HepG2 (cell line): ENCODE data around the gene MYO7A. TPM values are rescaled to one million over a fixed set of nuclear protein-coding genes. Genes with fewer than 3 reads are reported as not detected.

ENCODE experiments used
- ATAC-seq: fragments of 200-7000 bp; cut with Tn5 transposase; 3 replicates; pipeline ENCODE4 v1.9.1; 2020; ENCODE audit warnings: mild to moderate bottlenecking, moderate library complexity
- BruUV-seq: library from RNA; stranded (reverse); fragments of 400-500 nt; replicated peaks from 2 replicates; lab custom pipeline; 2021; lab: Mats Ljungman, UMichigan
- CTCF ChIA-PET: fragments of 300-600 bp; formaldehyde crosslinking; extraction: SDS; loops from one replicate; lab custom pipeline; 2021; ENCODE audit warnings: low total read pairs, inconsistent platforms, low intra/inter-chr PET ratio; lab: Yijun Ruan, JAX
- POLR2A ChIA-PET: fragments of 350-600 bp; sonication (Branson Sonifier 250); formaldehyde crosslinking; loops from one replicate; lab custom pipeline; 2020; ENCODE audit warnings: antibody characterized with exemption, inconsistent platforms; lab: Yijun Ruan, JAX
- DNase-seq: peaks from one replicate; pipeline ENCODE4 v3.0.0-alpha.2; 2015; ENCODE audit warnings: low spot score
- FAIRE-seq: peaks from 3 replicates; lab custom pipeline; 2011; peaks lifted over from hg19 to GRCh38; lab: Jason Lieb, UNC
- H2AFZ ChIP-seq: one replicate; pipeline ENCODE4 v1.6.1; 2011; ENCODE audit warnings: low read length, inconsistent platforms
- H3K27ac ChIP-seq: fragments of 300-600 bp; 3 replicates; pipeline ENCODE4 v1.8.0; 2011; ENCODE audit warnings: mixed run types, mild to moderate bottlenecking, mixed read lengths, low read length, inconsistent platforms; ENCODE audit not compliant: insufficient read depth; ENCODE audit errors: extremely low read length
- H3K27me3 ChIP-seq, 2 experiments: fragments of 200-600 bp in 1 of 2; 2 replicates in 1 of 2; 3 replicates in 1 of 2; pipeline versions ENCODE4 v1.6.0 to v1.8.0; 2011; ENCODE audit warnings: low read length in 2 of 2, mild to moderate bottlenecking in 2 of 2, moderate library complexity in 2 of 2, inconsistent platforms in 1 of 2; ENCODE audit not compliant: insufficient read depth in 2 of 2, control insufficient read depth in 1 of 2
- H3K36me3 ChIP-seq, 2 experiments: fragments of 200-600 bp in 1 of 2; replicated peaks in 1 of 2; 2 replicates in 1 of 2; 3 replicates in 1 of 2; pipeline versions ENCODE4 v1.5.1 to v1.8.0; 2011; ENCODE audit warnings: low read length in 2 of 2, inconsistent platforms in 1 of 2; ENCODE audit not compliant: insufficient read depth in 2 of 2, control insufficient read depth in 1 of 2
- H3K4me1 ChIP-seq: 2 replicates; pipeline ENCODE4 v1.5.1; 2012; ENCODE audit warnings: low read length, inconsistent platforms; ENCODE audit not compliant: insufficient read depth
- H3K4me2 ChIP-seq: 2 replicates; pipeline ENCODE4 v1.6.0; 2011; ENCODE audit warnings: low read depth, low read length, inconsistent platforms
- H3K4me3 ChIP-seq, 3 experiments: fragments of 200-600 bp in 1 of 3; sonication (generic), shearing (Covaris generic) in 1 of 3; replicated peaks in 1 of 3; 2 replicates each; pipeline ENCODE4 v1.5.1; 2011 to 2016; ENCODE audit warnings: low read length in 3 of 3, inconsistent platforms in 2 of 3, low read depth in 2 of 3, mild to moderate bottlenecking in 2 of 3, control low read depth in 1 of 3, mixed read lengths in 1 of 3; ENCODE audit not compliant: insufficient read depth in 1 of 3
- H3K79me2 ChIP-seq: one replicate; pipeline ENCODE4 v1.6.1; 2011; ENCODE audit warnings: low read length, inconsistent platforms; ENCODE audit not compliant: insufficient read depth
- H3K9ac ChIP-seq: 2 replicates; pipeline ENCODE4 v1.6.0; 2011; ENCODE audit warnings: mild to moderate bottlenecking, low read depth, low read length, inconsistent platforms; ENCODE audit not compliant: insufficient read depth
- H3K9me3 ChIP-seq: 2 replicates; pipeline ENCODE4 v1.5.1; 2012; ENCODE audit warnings: mild to moderate bottlenecking, low read length
- H4K20me1 ChIP-seq: 2 replicates; pipeline ENCODE4 v1.6.0; 2011; ENCODE audit warnings: inconsistent platforms, mild to moderate bottlenecking, low read length, moderate library complexity; ENCODE audit not compliant: insufficient read depth
- ARNT2 ChIP-seq: sonication (generic); formaldehyde crosslinking; IDR thresholded peaks from 2 replicates; pipeline ENCODE4 v1.8.0; 2022; ENCODE audit warnings: mild to moderate bottlenecking, low read depth, missing genetic modification reagents, moderate library complexity
- ZFP37 ChIP-seq: sonication (generic); formaldehyde crosslinking; IDR thresholded peaks from 2 replicates; pipeline ENCODE4 v1.4.0; 2020; ENCODE audit warnings: missing genetic modification reagents, borderline replicate concordance
- ZNF30 ChIP-seq: sonication (generic); formaldehyde crosslinking; IDR thresholded peaks from 2 replicates; pipeline ENCODE4 v1.5.0; 2020; ENCODE audit warnings: mild to moderate bottlenecking, missing genetic modification reagents
- ZNF569 ChIP-seq: sonication (generic); formaldehyde crosslinking; IDR thresholded peaks from 2 replicates; pipeline ENCODE4 v1.5.0; 2020; ENCODE audit warnings: mild to moderate bottlenecking, missing genetic modification reagents, moderate library complexity, borderline replicate concordance
- ZNF619 ChIP-seq: sonication (generic); formaldehyde crosslinking; IDR thresholded peaks from 2 replicates; pipeline ENCODE4 v1.4.0; 2020; ENCODE audit warnings: mild to moderate bottlenecking, missing genetic modification reagents
- WGBS: methylation state at CpG from one replicate; pipeline ENCODE4 v1.1.6; 2017; ENCODE audit warnings: low lambda C conversion rate; 5-methylcytosine and 5-hydroxymethylcytosine counted together
- in situ Hi-C: cut with HindIII; loops from 2 replicates; pipeline ENCODE4 v1.10.0; 2017; ENCODE audit warnings: low pct_unique_long_range_greater_than_20kb; ENCODE audit not compliant: extremely low pct_ligation_motif_present
- intact Hi-C: fragments of 100-400 bp; cut with micrococcal nuclease; formaldehyde crosslinking; loops from one replicate; pipeline ENCODE4 v1.10.0; 2022; ENCODE audit not compliant: unreplicated experiment
- polyA plus RNA-seq, 8 experiments: library from polyadenylated mRNA; depleted of rRNA in 3 of 8; stranded (reverse) in 7 of 8; unstranded in 1 of 8; fragments of >200 nt; fragmentation: Illumina TruSeq in 4 of 8; extraction: Trizol in 4 of 8; gene quantifications; 2 replicates each; pipeline versions ENCODE4 v1.2.1 to v1.2.3, GENCODE V29; 2011 to 2016; ENCODE audit warnings: low read depth in 4 of 8, missing spikeins in 1 of 8, mixed read lengths in 1 of 8; ENCODE audit not compliant: insufficient read depth in 1 of 8
- total RNA-seq, 5 experiments: library from RNA; depleted of rRNA; stranded (reverse); fragments of >200 nt; fragmentation: Illumina TruSeq; extraction: Trizol; gene quantifications; 2 replicates each; pipeline ENCODE4 v1.2.3, GENCODE V29; 2016; ENCODE audit warnings: low read depth in 1 of 5
- TF ChIP-seq, protein P1 (sequence below): sonication (generic); formaldehyde crosslinking; IDR thresholded peaks from 2 replicates; pipeline ENCODE4 v1.4.0; 2020; ENCODE audit warnings: mild to moderate bottlenecking, low read depth, missing genetic modification reagents
- TF ChIP-seq, protein P2 (sequence below): IDR thresholded peaks from 2 replicates; pipeline ENCODE4 v1.6.1; 2016; ENCODE audit warnings: missing compliant biosample characterization, missing genetic modification reagents, borderline replicate concordance
- TF ChIP-seq, protein P3 (sequence below), 2 experiments: fragments of 450-650 bp in 1 of 2; sonication (generic) in 1 of 2; formaldehyde crosslinking in 1 of 2; IDR thresholded peaks; 2 replicates each; pipeline versions ENCODE4 v1.6.1 to v1.8.0; 2016 to 2022; ENCODE audit warnings: antibody characterized with exemption in 1 of 2, mild to moderate bottlenecking in 1 of 2, missing genetic modification reagents in 1 of 2

MYO7A gene
- total and polyA plus RNA-seq, 2 of the 13 experiments (the other 11 are each of a cell fraction or from before 2014, with no cell fraction given), result 7.5 to 10.0 TPM

DNA sequence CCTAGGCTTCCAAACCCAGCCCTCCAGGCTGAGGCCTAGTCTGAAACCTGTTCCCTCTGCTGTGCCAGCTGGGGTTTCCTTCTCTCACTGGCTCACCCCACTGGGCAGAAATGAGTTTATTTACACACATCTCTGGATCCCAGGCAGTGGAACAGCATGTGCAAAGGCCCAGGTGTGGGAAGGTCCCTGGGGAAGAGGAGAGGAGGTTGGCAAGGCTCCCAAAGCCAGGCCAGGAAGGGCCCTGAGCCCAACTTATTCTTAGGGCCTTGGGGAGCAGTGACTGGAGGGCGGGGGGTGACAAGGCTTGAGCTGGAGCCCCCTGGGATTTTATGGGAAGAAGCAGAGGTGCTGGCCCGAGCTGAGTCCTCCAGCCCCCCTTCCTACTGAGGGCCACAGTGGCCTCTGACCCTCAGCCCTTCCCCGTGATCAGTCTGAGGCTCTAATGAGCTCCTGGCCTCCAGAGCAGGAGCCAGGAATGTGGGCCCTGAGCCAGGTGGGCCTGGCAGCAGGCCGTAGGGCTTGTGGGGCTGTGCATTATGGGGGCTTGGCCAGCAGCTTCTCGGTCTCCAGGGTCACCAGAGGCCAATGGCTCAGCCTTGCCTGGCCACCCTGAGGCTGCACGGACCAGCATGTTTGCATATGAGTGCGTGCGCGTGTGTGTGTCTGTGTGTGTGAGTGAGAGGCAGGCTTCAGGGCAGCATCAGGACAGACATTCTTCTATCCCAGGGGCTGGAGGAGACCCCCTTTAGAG lies 2.9 kb downstream of the MYO7A start (continued):
- TF ChIP-seq, protein P1, sequence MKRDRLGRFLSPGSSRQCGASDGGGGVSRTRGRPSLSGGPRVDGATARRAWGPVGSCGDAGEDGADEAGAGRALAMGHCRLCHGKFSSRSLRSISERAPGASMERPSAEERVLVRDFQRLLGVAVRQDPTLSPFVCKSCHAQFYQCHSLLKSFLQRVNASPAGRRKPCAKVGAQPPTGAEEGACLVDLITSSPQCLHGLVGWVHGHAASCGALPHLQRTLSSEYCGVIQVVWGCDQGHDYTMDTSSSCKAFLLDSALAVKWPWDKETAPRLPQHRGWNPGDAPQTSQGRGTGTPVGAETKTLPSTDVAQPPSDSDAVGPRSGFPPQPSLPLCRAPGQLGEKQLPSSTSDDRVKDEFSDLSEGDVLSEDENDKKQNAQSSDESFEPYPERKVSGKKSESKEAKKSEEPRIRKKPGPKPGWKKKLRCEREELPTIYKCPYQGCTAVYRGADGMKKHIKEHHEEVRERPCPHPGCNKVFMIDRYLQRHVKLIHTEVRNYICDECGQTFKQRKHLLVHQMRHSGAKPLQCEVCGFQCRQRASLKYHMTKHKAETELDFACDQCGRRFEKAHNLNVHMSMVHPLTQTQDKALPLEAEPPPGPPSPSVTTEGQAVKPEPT (CRISPR knock-in tag), result no peak
- no peak for TF ChIP-seq ZNF569 (CRISPR knock-in tag)
- no peak for TF ChIP-seq ZFP37 (CRISPR knock-in tag)
- TF ChIP-seq ARNT2 (CRISPR knock-in tag), result no peak

DNA sequence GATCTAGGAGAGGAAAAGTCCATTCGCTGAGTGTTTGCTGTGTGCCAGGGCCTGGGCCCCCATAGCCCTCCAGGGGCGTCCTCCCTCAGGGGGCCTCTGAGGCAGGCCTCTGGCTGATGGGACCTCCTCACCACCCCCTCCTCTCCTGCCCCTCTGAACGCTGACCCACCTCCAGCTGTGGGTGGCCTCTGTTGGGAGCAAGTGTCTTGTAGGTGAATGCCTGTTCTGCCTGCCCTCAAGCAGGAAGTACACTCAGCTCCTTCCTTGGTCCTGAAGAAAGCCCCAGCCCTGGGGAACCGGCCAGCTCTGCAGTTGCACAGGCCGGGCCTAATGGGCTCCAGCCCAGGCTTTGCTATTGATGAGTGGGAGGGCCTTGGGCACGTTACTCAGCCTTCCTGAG lies 3.5 kb downstream of the MYO7A start:
- no TSS peak for BruUV-seq
- CTCF ChIA-PET, result no interaction called here
- TF ChIP-seq, protein P2, sequence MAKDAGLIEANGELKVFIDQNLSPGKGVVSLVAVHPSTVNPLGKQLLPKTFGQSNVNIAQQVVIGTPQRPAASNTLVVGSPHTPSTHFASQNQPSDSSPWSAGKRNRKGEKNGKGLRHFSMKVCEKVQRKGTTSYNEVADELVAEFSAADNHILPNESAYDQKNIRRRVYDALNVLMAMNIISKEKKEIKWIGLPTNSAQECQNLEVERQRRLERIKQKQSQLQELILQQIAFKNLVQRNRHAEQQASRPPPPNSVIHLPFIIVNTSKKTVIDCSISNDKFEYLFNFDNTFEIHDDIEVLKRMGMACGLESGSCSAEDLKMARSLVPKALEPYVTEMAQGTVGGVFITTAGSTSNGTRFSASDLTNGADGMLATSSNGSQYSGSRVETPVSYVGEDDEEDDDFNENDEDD, result no peak
- TF ChIP-seq ZNF30 (CRISPR knock-in tag) (no peak), ZNF619 (0 out of 2 replicates have a peak, but pooled peaks have one; percentile 8)
- TF ChIP-seq, protein P3, sequence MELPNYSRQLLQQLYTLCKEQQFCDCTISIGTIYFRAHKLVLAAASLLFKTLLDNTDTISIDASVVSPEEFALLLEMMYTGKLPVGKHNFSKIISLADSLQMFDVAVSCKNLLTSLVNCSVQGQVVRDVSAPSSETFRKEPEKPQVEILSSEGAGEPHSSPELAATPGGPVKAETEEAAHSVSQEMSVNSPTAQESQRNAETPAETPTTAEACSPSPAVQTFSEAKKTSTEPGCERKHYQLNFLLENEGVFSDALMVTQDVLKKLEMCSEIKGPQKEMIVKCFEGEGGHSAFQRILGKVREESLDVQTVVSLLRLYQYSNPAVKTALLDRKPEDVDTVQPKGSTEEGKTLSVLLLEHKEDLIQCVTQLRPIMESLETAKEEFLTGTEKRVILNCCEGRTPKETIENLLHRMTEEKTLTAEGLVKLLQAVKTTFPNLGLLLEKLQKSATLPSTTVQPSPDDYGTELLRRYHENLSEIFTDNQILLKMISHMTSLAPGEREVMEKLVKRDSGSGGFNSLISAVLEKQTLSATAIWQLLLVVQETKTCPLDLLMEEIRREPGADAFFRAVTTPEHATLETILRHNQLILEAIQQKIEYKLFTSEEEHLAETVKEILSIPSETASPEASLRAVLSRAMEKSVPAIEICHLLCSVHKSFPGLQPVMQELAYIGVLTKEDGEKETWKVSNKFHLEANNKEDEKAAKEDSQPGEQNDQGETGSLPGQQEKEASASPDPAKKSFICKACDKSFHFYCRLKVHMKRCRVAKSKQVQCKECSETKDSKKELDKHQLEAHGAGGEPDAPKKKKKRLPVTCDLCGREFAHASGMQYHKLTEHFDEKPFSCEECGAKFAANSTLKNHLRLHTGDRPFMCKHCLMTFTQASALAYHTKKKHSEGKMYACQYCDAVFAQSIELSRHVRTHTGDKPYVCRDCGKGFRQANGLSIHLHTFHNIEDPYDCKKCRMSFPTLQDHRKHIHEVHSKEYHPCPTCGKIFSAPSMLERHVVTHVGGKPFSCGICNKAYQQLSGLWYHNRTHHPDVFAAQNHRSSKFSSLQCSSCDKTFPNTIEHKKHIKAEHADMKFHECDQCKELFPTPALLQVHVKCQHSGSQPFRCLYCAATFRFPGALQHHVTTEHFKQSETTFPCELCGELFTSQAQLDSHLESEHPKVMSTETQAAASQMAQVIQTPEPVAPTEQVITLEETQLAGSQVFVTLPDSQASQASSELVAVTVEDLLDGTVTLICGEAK (IDR thresholded peaks at IDR 0.05), result no peak
- TF ChIP-seq, protein P3 (CRISPR knock-in tag; IDR thresholded peaks at IDR 0.05), result 0 out of 2 replicates have a peak, but pooled peaks have one; percentile 7

More for the DNA sequence above, 3.5 kb downstream of the MYO7A start:
- no peaks in the 10 kb centered on the region for H3K79me2 ChIP-seq
- WGBS, result 73% methylated on average over 2 of the region's 6 CpGs
- intact Hi-C loops (loop anchor here (1.0 kb wide), 1 partner anchor 41 kb away; no protein-coding TSS in a partner anchor), in situ Hi-C loops (no loop called here)
- no peak for FAIRE-seq
- H3K4me1 ChIP-seq, result peaks cover 59% of the 10 kb centered on the region
- peak overlapping the region; percentile 100 for H3K4me2 ChIP-seq
- no peaks in the 10 kb centered on the region for H4K20me1 ChIP-seq
- no peaks in the 10 kb centered on the region for H3K36me3 ChIP-seq
- H2AFZ ChIP-seq, result no peak overlapping the region
- H3K27ac ChIP-seq, result peak overlapping the region; percentile 64
- H3K4me3 ChIP-seq, result peak overlapping the region in 1 of 3 experiments; percentile 80; a peak in 2 of 6 replicates
- H3K9me3 ChIP-seq, result no peaks in the 10 kb centered on the region
- POLR2A ChIA-PET, result interaction anchor here (0.9 to 3.5 kb wide), 4 partner anchors 13 to 42 kb away, joined by 3 to 18 read pairs (median 4); no protein-coding TSS in a partner anchor
- ATAC-seq, result no peak
- peaks cover 0 to under 1% of the 10 kb centered on the region in 2 experiments; a peak in 1 of 5 replicates for H3K27me3 ChIP-seq
- no peak for DNase-seq
- peak overlapping the region; percentile 55 for H3K9ac ChIP-seq
